KOPT-K1 (cell line): ENCODE data around the gene CREBBP.

ENCODE experiments used
- H3K27ac ChIP-seq: fragments of 200-600 bp; sonication (generic); 2 replicates; pipeline ENCODE4 v1.5.1; 2016; ENCODE audit warnings: antibody characterized with exemption, mild to moderate bottlenecking, low read depth, low read length; ENCODE audit not compliant: poor library complexity, severe bottlenecking
- H3K36me3 ChIP-seq: fragments of 200-600 bp; sonication (generic); 2 replicates; pipeline ENCODE4 v1.5.1; 2017; ENCODE audit warnings: antibody characterized with exemption, mild to moderate bottlenecking, low read length, moderate library complexity; ENCODE audit not compliant: insufficient read depth
- H3K9me3 ChIP-seq: fragments of 200-600 bp; sonication (generic); 2 replicates; pipeline ENCODE4 v1.5.1; 2017; ENCODE audit warnings: antibody characterized with exemption, low read length, mild to moderate bottlenecking; ENCODE audit not compliant: insufficient read depth, poor library complexity, severe bottlenecking

Gene CREBBP

DNA sequence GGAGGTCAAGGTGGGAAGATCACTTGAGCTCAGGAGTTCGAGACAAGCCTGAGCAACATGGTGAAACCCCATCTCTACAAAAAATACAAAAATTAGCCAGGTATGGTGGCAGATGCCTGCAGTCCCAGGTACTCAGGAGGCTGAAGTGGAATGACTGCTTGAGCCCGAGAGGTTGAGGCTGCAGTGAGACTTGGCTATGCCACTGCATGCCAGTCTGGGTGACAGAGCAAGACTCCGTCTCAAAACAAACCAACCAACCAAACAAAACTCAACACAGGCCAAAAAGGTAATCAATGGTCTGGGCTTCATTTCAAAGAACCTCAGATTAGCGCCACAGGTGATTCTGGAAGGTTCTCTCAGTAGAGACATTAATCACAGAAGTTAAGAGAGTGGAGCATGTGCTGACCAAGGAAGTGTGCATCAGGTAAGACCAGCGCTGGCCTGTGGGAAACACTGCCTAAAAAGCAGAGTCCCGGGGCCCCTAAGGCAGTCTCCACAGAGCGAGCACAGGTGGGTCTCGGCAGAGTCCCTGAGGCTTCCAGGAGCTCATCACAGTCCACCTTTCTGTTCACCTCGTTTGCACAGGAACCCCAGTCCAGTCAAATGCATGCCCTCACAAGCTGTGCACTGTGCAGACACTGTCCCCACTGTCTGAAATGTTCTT, 91.7 kb downstream of the CREBBP start:
- H3K9me3 ChIP-seq, result no peaks in the 10 kb centered on the region

DNA sequence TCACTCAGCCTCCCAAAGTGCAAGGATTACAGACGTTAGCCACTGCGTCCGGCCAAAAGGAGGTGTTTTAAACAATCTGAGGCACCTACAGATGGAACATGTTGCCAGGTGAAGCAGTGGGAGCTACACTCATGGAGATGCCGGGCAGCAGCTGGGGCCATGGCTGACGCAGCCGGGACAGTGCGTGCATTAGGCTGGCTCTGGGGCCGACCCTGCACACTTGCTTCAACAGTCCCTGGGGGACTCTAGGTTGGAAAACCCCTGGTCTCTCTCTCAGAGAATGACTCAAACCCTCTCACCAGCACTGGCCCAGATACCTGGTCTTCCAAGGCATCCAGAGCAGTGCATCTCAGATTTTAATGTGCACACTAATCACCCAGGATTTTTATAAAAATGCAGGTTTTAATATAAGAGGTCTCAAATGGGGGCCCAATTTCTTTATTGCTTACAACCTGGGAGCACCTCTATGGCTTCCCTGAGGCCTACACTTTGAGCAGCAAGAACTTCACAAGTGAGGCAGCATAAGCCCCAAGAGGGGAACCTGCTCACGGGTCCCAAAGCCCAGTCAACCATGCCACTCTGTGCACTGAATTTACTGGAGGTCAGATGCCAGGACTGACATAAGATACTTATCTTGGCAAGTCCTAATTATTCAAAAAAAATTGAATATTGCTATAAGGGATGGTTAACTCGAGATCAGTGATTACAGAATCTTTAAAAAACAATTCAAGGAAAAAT, 92.4 kb downstream of the CREBBP start:
- Histone ChIP-seq H3K36me3 (peaks cover 63% of the 10 kb centered on the region), H3K27ac (no peak overlapping the region), H3K9me3 (no peaks in the 10 kb centered on the region)

More for the DNA sequence above, 91.7 kb downstream of the CREBBP start:
- peaks cover 63% of the 10 kb centered on the region for H3K36me3 ChIP-seq
- no peak overlapping the region for H3K27ac ChIP-seq

DNA sequence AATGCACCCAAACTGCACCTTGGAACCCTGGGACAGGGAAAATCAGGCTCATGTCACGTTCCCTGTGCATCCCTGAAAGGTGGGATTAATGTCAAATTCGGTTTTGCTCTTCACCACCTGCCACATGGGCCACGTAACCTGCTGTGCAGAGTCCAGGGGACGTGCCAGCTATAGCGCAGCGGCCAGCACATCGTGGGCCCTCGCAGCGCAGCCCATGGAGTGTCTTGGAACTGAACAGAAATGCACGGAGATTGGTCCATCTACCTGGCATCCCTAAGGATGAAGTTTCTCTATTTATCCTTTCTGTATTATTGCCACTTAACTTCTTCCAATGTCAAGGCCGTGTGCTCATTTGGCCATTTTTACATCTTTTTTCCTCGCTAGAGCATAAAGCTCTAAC, 95.1 kb downstream of the CREBBP start:
- Histone ChIP-seq H3K27ac (no peak overlapping the region), H3K36me3 (peaks cover 63% of the 10 kb centered on the region)

DNA sequence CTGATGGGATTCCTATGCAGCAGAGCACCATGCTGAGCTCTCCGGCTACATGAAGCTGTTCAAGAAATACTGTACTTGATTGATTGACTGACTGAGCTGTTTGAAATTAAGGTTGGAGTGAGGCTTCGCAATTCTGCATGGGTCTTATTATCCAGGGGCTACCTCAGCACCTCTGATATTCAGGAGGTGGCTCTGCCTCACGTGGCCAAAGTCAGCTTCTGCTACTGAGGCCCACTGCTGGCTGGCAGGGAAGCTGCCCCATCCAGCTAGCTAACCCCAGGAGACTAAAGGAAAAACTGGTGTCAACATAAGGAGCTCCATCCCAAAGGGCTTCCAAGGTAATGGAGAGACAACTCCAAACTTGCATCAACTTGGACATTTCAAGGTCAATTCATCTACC, 97.0 kb downstream of the CREBBP start:
- H3K27ac ChIP-seq, result no peak overlapping the region
- H3K36me3 ChIP-seq, result peaks cover 76% of the 10 kb centered on the region
- H3K9me3 ChIP-seq, result no peaks in the 10 kb centered on the region

More for the DNA sequence above, 95.1 kb downstream of the CREBBP start:
- H3K9me3 ChIP-seq, result no peaks in the 10 kb centered on the region

DNA sequence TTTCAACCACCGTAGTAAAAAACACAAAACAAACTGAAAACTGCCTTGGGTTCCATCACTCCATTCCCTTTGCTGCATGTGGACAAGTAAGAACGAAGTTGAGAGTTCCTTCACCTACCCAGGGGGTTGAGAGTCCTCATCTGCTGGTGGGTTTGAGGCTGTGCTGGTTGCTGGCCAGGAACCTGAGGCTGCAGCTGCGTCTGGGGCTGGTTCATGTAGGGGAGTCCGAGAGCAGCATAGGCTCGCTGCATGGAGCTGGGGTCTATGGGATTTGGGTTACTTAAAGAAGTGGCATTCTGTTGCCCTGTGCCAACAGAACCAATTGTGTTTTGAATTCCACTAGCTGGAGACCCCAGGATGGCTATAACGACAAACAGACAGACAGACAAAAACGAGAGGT, 97.9 kb downstream of the CREBBP start:
- H3K36me3 ChIP-seq, result peaks cover 76% of the 10 kb centered on the region
- no peaks in the 10 kb centered on the region for H3K9me3 ChIP-seq
- no peak overlapping the region for H3K27ac ChIP-seq

DNA sequence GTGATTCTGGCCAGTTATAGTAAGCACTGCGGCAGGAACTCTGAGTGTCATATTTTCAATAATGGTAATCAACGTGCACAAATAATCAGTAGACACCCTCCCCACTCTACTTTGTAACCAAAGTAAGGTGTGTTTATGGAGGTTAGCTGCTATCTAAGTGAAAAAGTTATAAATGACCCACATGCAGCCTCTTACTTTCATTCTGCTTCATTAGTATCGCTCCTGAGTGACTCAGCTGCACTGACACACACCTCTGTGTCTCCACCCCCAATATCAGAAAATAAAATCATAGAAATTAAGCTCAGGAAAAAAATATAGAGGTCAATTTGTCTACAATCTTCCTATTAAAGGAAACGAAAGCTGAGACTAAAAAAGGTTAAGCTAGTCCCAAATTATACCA, 99.1 kb downstream of the CREBBP start:
- Histone ChIP-seq H3K27ac (no peak overlapping the region), H3K9me3 (no peaks in the 10 kb centered on the region), H3K36me3 (peaks cover 77% of the 10 kb centered on the region)

DNA sequence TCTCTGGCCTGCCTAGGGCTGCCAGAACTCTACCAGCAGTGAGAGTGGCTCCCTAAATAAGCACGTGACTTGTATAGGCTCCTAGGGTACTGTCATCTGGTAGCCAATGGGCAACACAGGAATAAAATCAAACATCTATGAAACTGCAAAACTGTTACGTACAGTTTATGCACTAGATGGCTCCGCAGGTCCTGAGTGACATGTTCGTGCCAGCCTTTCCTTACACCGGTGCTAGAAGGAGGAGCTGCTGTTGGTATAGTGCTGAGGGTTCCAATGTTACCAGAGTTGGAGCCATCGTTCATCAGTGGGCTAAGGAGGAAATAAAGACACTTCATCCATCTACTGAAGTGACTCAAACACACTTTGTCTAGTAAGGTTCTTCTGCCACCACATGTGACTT, 99.9 kb downstream of the CREBBP start:
- Histone ChIP-seq H3K27ac (no peak overlapping the region), H3K36me3 (peaks cover 82% of the 10 kb centered on the region), H3K9me3 (no peaks in the 10 kb centered on the region)

DNA sequence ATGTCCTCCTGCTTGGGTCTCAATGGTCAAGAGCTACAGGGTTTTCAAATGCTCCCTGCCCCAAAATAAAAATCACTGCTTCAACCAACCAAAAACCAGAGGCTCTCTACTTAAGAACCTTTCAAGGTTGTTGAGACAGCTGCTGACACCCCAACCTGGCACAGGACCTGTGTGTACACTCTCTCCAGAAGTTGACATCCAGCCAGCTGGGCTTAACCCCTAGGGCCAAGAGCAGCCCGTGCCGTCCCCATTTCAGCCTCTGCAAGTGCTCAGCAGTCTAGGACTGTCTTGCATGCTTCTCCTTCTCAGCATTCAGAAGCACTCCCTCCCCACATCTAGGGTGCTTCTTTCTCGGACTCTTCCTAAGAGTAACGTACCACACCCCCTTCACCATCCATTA, 104.2 kb downstream of the CREBBP start:
- no peak overlapping the region for H3K27ac ChIP-seq
- no peaks in the 10 kb centered on the region for H3K9me3 ChIP-seq
- H3K36me3 ChIP-seq, result peaks cover 91% of the 10 kb centered on the region

DNA sequence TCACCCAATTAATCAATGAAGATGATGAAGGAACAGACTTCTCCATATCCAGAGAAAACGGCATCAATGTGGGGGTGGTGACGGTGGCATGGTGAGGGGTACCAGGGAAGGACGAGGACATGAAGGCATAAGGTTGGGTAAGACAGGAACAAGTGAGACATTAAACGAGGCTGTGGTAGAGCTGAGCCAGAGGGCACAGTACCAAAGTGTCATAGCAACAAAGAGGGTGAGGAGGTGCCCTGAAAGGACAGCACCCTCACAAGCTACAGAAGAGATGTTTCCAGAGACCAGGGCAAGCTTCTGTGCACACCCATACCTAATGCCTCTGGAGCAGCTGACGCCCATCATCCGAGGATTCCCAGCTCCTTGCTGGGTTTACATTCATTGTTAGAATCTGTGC, 105.7 kb downstream of the CREBBP start:
- no peaks in the 10 kb centered on the region for H3K9me3 ChIP-seq
- H3K27ac ChIP-seq, result no peak overlapping the region
- H3K36me3 ChIP-seq, result peaks cover 91% of the 10 kb centered on the region

DNA sequence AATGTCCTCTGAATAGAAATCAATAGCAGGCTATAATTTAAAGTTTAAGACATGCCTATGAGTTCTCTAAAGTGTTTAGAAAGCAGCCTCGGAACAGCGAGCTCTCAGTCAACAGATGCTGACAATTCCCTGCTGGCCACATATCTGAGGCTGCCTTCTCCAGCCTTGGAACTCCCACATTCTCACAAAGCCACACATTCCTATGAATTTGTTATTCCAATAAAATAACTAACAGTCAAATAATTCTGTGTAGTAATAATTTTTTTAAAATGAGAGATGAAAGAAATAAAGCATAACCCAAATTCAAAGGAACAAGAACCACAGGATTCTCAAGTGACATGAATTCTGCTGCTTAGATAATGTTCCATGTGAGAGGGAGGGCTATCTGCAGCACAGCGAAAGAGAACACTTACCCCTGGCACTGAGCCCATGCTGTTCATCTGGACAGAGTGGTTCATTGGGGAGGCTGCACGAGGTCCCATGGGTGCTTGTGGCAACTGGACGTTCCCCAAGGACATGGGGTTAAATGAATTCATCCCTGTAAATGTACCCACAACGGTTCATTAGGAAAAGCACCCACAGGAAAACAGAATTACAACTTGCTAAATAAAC, 106.3 kb downstream of the CREBBP start:
- H3K36me3 ChIP-seq, result peaks cover 91% of the 10 kb centered on the region
- H3K27ac ChIP-seq, result no peak overlapping the region
- no peaks in the 10 kb centered on the region for H3K9me3 ChIP-seq

DNA sequence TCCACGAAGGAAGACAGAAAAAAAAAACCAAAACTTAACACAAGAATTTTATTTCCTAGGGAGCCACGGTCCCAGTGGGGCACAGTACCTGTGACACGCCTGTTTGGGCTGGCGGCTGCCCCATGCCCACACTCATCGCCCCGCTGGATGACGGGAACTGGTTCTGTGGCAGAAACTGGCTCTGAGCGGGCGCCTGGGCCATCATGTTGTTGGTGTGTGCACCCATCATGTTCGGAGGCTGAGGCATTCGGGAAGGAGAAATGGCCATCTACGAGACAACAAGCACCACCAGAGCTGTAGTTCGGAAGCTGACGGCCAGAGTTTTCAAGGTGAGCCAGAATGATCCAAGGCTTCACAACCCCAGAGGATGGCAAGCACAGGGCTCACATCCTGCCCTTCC, 106.8 kb downstream of the CREBBP start:
- Histone ChIP-seq H3K36me3 (peaks cover 91% of the 10 kb centered on the region), H3K27ac (no peak overlapping the region)

DNA sequence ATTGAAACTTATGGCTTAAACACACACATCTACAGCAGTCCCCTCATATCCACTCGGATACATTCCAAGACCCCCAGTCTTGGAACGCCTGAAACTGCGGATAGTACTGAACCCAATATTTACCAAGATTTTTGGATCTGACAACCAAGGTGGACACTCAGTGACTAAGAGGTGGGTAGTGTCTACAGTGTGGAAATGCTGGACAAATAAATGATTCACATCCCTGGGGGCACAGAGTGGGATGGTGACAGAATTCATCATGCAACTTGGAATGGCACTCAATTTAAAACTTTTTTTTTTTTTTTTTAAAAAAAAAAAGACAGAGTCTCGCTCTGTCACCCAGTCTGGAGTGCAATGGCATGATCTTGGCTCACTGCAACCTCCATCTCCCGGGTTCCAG, 109.0 kb downstream of the CREBBP start:
- Histone ChIP-seq H3K36me3 (peaks cover 94% of the 10 kb centered on the region), H3K27ac (no peak overlapping the region), H3K9me3 (no peaks in the 10 kb centered on the region)

More for the DNA sequence above, 106.8 kb downstream of the CREBBP start:
- H3K9me3 ChIP-seq, result no peaks in the 10 kb centered on the region

DNA sequence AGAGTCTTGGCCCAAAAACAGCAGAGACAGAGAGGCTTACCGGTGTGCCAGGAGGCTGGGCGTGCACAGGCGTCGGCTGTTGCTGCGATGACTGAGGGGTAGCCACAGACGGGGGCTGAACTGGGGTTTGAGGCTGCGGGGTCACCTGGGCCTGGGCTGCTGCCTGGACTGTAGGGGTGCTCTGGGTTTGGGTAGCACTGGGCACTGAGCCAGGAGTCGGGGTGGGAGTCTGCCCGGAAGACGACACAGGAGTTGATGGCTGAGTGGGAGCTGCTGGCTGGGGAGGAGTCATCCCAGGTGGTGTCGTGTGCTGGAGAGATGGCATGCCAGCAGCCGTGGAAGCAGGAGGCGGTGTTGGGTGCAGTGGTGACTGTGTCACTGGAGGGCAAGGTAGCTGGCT, 110.0 kb downstream of the CREBBP start:
- no peak overlapping the region for H3K27ac ChIP-seq
- H3K36me3 ChIP-seq, result peaks cover 94% of the 10 kb centered on the region
- no peaks in the 10 kb centered on the region for H3K9me3 ChIP-seq

DNA sequence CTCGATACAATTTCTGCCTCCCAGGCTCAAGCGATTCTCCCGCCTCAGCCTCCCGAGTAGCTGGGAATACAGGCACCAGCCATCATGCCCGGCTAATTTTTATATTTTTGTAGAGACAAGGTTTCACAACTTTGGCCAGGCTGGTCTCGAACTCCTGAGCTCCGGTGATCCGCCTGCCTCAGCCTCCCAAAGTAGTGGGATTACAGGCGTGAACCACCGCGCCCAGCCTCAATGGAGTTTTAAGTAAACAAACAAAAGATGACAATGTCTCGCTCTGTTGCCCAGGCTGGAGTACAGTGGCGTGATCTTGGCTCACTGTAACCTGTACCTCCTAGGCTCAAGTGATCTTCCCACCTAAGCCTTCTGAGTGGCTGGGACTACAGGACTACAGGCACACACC, 110.6 kb downstream of the CREBBP start:
- no peaks in the 10 kb centered on the region for H3K9me3 ChIP-seq
- no peak overlapping the region for H3K27ac ChIP-seq
- H3K36me3 ChIP-seq, result peaks cover 94% of the 10 kb centered on the region

DNA sequence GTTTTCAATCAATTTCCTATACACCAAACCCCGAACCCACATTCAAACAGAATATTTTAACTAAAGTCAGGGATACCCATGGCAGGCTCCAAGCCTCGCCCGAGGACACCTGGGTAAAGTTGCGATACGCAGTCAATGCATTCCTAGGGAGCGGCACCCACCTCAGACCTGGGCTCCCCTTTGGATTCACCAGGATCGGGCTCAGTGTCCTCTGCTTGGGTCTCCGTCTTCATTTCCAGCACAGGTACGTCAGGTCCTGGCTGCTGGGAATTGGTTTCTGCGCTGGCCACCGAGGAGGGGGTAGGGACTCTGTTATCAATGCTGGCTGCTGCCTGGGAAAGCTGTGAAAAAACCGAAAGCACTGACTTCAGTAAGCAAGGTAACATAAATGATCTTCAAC, 111.5 kb downstream of the CREBBP start:
- Histone ChIP-seq H3K9me3 (no peaks in the 10 kb centered on the region), H3K36me3 (peaks cover 90% of the 10 kb centered on the region), H3K27ac (no peak overlapping the region)
